Breast epithelium (tissue), 3 donors: ENCODE data around the gene ZNF593.

Experiments used
- CTCF ChIP-seq, 3 donors: fragments of 450-650 bp; IDR thresholded peaks; one replicate each; pipeline ENCODE4 v1.5.1; 2016 to 2017; ENCODE audit warnings: antibody characterized with exemption in 3 of 3, mild to moderate bottlenecking in 3 of 3, moderate library complexity in 3 of 3
- POLR2A ChIP-seq: fragments of 450-650 bp; IDR thresholded peaks from one replicate; pipeline ENCODE4 v1.6.1; 2016; ENCODE audit warnings: antibody characterized with exemption, mild to moderate bottlenecking, moderate library complexity
- POLR2AphosphoS5 ChIP-seq, 3 donors: sonication (generic); formaldehyde crosslinking; IDR thresholded peaks; one replicate each; pipeline ENCODE4 v1.6.1; 2017; ENCODE audit warnings: antibody characterized with exemption in 3 of 3

GRCh38 chr1:26125946-26126320, 43.8 kb upstream of the ZNF593 start:
- TF ChIP-seq POLR2AphosphoS5 (IDR thresholded peaks at IDR 0.05) = no peak
- no peak for TF ChIP-seq CTCF (IDR thresholded peaks at IDR 0.05)
- no peak for TF ChIP-seq POLR2A
